Posterior vena cava (tissue), 2 donors: ENCODE results near the gene MRPL10. TPM values are rescaled to one million over a fixed set of nuclear protein-coding genes. Genes with fewer than 3 reads are reported as not detected.

ENCODE experiments used
- DNase-seq: peaks from one replicate; pipeline ENCODE4 v3.0.0-alpha.2; 2020; ENCODE audit warnings: low spot score
- intact Hi-C, 2 donors: fragments of 100-400 bp; cut with DNase I; formaldehyde crosslinking; loops; one replicate each; pipeline versions ENCODE4 v1.14.1 to v1.14.2; 2022 to 2023
- total RNA-seq, 2 donors: library from RNA; stranded (reverse); fragmentation: NEBNext Ultra II Directional; extraction: Animal tissue kit (Norgen Biotek cat#: 25700); gene quantifications; one replicate each; pipeline ENCODE4 v1.2.1, GENCODE V29; 2021
- donor health status: DM: yes; HTN: yes; CAD: no.
- donor health status: DM: yes; HTN: yes; CAD: no.

MRPL10 gene
- total RNA-seq, 2 donors from 2014 or later, result 23.9 to 28.6 TPM

GRCh38 chr17:47820033-47820789, 11.1 kb downstream of the MRPL10 start:
- intact Hi-C loops, result no loop called here

GRCh38 chr17:47819475-47819874, 11.9 kb downstream of the MRPL10 start:
- intact Hi-C loops, result no loop called here
- DNase-seq, result no peak

More at GRCh38 chr17:47820033-47820789, 11.1 kb downstream of the MRPL10 start:
- DNase-seq, result no peak

- no peak for DNase-seq
- intact Hi-C loops, result no loop called here
Measured at GRCh38 chr17:47818002-47818695, 13.2 kb downstream of the MRPL10 start.

- intact Hi-C loops, result no loop called here
- DNase-seq, result peak; percentile 11
Measured at GRCh38 chr17:47816947-47817346, 14.4 kb downstream of the MRPL10 start.

- intact Hi-C loops, result no loop called here
- peak; percentile 62 for DNase-seq
Measured at GRCh38 chr17:47816111-47816735, 15.1 kb downstream of the MRPL10 start.

GRCh38 chr17:47815106-47815918, 16.0 kb downstream of the MRPL10 start:
- peak; percentile 69 for DNase-seq
- intact Hi-C loops, result no loop called here

GRCh38 chr17:47813512-47814031, 17.8 kb downstream of the MRPL10 start:
- DNase-seq, result peak; percentile 73
- intact Hi-C loops, result loop anchor here in 1 of 2 donors (5.0 kb wide), 1 partner anchor 116 kb away; no protein-coding TSS in a partner anchor

- intact Hi-C loops, result loop anchor here in 1 of 2 donors (5.0 kb wide), 1 partner anchor 116 kb away; no protein-coding TSS in a partner anchor
- peak; percentile 78 for DNase-seq
Measured at GRCh38 chr17:47813077-47813476, 18.3 kb downstream of the MRPL10 start.

- DNase-seq, result peak; percentile 69
- intact Hi-C loops, result loop anchor here in 1 of 2 donors (5.0 kb wide), 1 partner anchor 115 kb away; no protein-coding TSS in a partner anchor
Measured at GRCh38 chr17:47812146-47812920, 19.0 kb downstream of the MRPL10 start.

- no peak for DNase-seq
- intact Hi-C loops, result loop anchor here in 1 of 2 donors (5.0 kb wide), 1 partner anchor 114 kb away; no protein-coding TSS in a partner anchor
Measured at GRCh38 chr17:47811709-47812108, 19.6 kb downstream of the MRPL10 start.

GRCh38 chr17:47810901-47811635, 20.3 kb downstream of the MRPL10 start:
- intact Hi-C loops, result loop anchor here in 1 of 2 donors (5.0 kb wide), 1 partner anchor 114 kb away; no protein-coding TSS in a partner anchor
- DNase-seq, result peak; percentile 58

- intact Hi-C loops, result loop anchor here in 1 of 2 donors (5.0 kb wide), 1 partner anchor 113 kb away; no protein-coding TSS in a partner anchor
- DNase-seq, result peak; percentile 66
Measured at GRCh38 chr17:47810200-47810821, 21.0 kb downstream of the MRPL10 start.

- intact Hi-C loops, result no loop called here
- peak; percentile 67 for DNase-seq
Measured at GRCh38 chr17:47808830-47809480, 22.4 kb downstream of the MRPL10 start.

GRCh38 chr17:47808036-47808829, 23.1 kb downstream of the MRPL10 start:
- peak; percentile 66 for DNase-seq

GRCh38 chr17:47807421-47807820, 23.9 kb downstream of the MRPL10 start:
- intact Hi-C loops, result no loop called here
- peak; percentile 30 for DNase-seq

More at GRCh38 chr17:47808036-47808829, 23.1 kb downstream of the MRPL10 start:
- intact Hi-C loops, result no loop called here

GRCh38 chr17:47806913-47807255, 24.5 kb downstream of the MRPL10 start:
- intact Hi-C loops, result no loop called here
- DNase-seq, result peak; percentile 25
